Measurements from ENCODE around the gene DENND2D.

DENND2D gene

DNA sequence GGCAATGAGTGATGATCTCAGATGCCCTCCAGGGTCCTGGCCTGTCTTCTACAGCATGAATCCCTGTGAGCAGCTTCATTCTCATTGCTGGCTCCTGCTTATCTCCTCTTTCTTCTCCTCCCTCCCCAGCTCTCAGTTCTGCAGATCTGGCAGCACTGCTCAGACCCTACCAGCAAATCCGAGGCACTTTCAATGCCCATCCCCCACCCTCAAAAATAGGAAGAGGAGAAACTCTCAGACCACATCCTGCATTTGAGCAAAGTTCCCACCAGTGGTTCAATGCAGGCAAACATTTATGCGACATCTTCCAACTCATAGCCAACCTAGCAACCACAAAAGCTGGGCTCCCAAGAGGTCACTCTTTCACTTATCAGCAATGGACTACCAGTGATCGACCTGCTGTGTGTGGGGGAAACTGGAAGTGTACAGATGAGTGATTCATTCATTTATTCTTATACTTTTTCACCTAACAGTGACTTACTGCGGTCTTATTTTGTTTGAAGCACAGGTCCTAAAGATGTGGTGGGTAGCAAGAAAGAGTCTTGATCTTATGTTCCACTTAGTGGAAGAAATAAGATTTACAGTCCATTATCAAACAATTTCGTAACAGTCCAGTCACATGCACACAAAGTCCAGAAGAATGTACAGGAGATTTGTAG is 21.3 kb upstream of the DENND2D start:
- H3K4me3 ChIP-seq (ENCODE audit: low read length): peak overlapping the region; percentile 33
- no peaks in the 10 kb centered on the region for H4K20me1 ChIP-seq (ENCODE audit: insufficient read depth, low read length)
- peak overlapping the region; percentile 71 for H3K4me2 ChIP-seq (ENCODE audit: low read length)
- no peaks in the 10 kb centered on the region; the same call in 1 of the 2 replicates for H3K27me3 ChIP-seq (ENCODE audit: low read depth, low read length)
- 0 out of 2 replicates have a peak overlapping the region, but pooled peaks have one; percentile 20 for H2AFZ ChIP-seq (ENCODE audit: low read depth, low read length)
- H3K9ac ChIP-seq (ENCODE audit: low read length): peak overlapping the region; percentile 12; the same call in 1 of the 2 replicates
- H3K27ac ChIP-seq (ENCODE audit: low read length): peak overlapping the region; percentile 18
- TF ChIP-seq, protein P1, sequence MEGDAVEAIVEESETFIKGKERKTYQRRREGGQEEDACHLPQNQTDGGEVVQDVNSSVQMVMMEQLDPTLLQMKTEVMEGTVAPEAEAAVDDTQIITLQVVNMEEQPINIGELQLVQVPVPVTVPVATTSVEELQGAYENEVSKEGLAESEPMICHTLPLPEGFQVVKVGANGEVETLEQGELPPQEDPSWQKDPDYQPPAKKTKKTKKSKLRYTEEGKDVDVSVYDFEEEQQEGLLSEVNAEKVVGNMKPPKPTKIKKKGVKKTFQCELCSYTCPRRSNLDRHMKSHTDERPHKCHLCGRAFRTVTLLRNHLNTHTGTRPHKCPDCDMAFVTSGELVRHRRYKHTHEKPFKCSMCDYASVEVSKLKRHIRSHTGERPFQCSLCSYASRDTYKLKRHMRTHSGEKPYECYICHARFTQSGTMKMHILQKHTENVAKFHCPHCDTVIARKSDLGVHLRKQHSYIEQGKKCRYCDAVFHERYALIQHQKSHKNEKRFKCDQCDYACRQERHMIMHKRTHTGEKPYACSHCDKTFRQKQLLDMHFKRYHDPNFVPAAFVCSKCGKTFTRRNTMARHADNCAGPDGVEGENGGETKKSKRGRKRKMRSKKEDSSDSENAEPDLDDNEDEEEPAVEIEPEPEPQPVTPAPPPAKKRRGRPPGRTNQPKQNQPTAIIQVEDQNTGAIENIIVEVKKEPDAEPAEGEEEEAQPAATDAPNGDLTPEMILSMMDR (IDR thresholded peaks at IDR 0.05; ENCODE audit: low read depth, low read length): no peak
- TF ChIP-seq EZH2phosphoT487 (IDR thresholded peaks at IDR 0.05; ENCODE audit: low read depth): no peak
- no peaks in the 10 kb centered on the region for H3K36me3 ChIP-seq (replicated peaks; ENCODE audit: low read depth, low read length)
- H3K9me3 ChIP-seq (ENCODE audit: insufficient read depth, low read length): peaks cover 24% of the 10 kb centered on the region; the same call in 1 of the 2 replicates
- H3K79me2 ChIP-seq (ENCODE audit: low read length): no peaks in the 10 kb centered on the region
- peaks cover 53% of the 10 kb centered on the region for H3K4me1 ChIP-seq (ENCODE audit: low read length)

DNA sequence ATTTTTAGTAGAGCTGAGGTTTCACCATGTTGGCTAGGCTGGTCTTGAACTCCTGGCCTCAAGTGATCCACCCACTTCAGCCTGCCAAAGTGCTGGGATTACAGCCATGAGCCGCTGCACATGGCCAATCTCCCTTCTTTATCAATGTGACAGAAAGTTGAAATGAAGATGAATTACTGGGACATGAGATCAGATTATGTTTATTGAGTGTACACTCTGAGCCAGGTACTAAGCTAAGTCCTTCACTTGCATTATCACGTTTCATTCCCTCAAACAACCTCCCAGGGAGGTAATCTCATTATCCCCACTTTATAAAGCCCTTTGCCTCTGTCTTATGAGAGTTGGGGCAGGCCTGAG is 20.8 kb upstream of the DENND2D start:
- no peaks in the 10 kb centered on the region; the same call in 1 of the 2 replicates for H3K27me3 ChIP-seq (ENCODE audit: low read depth, low read length)
- H3K4me3 ChIP-seq (ENCODE audit: low read length): no peak overlapping the region
- H4K20me1 ChIP-seq (ENCODE audit: insufficient read depth, low read length): no peaks in the 10 kb centered on the region
- H3K9ac ChIP-seq (ENCODE audit: low read length): no peak overlapping the region
- H3K4me2 ChIP-seq (ENCODE audit: low read length): peak overlapping the region; percentile 71
- TF ChIP-seq, protein P1 (IDR thresholded peaks at IDR 0.05; ENCODE audit: low read depth, low read length): no peak
- TF ChIP-seq EZH2phosphoT487 (IDR thresholded peaks at IDR 0.05; ENCODE audit: low read depth): no peak
- no peaks in the 10 kb centered on the region for H3K36me3 ChIP-seq (replicated peaks; ENCODE audit: low read depth, low read length)
- H3K9me3 ChIP-seq (ENCODE audit: insufficient read depth, low read length): peaks cover 29% of the 10 kb centered on the region; the same call in 1 of the 2 replicates
- H3K4me1 ChIP-seq (ENCODE audit: low read length): peaks cover 58% of the 10 kb centered on the region
- no peak overlapping the region for H2AFZ ChIP-seq (ENCODE audit: low read depth, low read length)
- 0 out of 2 replicates have a peak overlapping the region, but pooled peaks have one; percentile 18 for H3K27ac ChIP-seq (ENCODE audit: low read length)
- H3K79me2 ChIP-seq (ENCODE audit: low read length): no peaks in the 10 kb centered on the region

DNA sequence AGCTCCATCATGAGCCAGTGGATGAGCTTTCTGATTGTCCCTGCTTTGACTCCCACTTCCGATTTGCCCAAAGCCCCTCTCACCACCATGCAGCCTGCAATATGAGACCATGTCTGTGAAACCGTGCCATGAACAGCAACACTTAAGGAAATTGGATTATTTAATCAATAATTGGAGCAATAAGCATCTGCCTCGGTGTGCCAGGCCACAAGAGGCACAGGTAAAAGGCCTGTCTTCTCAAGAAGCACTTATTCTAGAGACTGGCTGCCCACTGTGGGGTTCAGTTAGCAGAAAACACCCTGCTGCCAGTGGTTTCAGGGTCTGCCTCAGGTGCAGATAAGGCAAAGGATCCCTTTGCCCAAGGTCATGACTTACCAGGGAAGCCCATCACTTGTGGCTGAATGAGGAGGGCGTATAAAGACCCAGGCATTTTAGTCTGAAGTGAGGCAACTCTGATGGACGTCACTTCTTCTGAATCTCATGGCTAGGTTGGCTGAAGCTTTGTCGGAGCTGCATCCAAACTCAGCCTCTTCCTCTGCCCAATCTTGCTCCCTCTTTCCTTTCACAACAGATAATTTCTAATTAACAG is 19.9 kb upstream of the DENND2D start:
- Histone ChIP-seq H2AFZ (ENCODE audit: low read depth, low read length) (no peak overlapping the region), H3K4me3 (ENCODE audit: low read length) (no peak overlapping the region), H3K27ac (ENCODE audit: low read length) (no peak overlapping the region), H3K79me2 (ENCODE audit: low read length) (no peaks in the 10 kb centered on the region), H3K9me3 (ENCODE audit: insufficient read depth, low read length) (peaks cover 29% of the 10 kb centered on the region; the same call in 1 of the 2 replicates), H4K20me1 (ENCODE audit: insufficient read depth, low read length) (no peaks in the 10 kb centered on the region), H3K27me3 (ENCODE audit: low read depth, low read length) (no peaks in the 10 kb centered on the region; the same call in 1 of the 2 replicates), H3K4me1 (ENCODE audit: low read length) (peaks cover 67% of the 10 kb centered on the region), H3K4me2 (ENCODE audit: low read length) (peak overlapping the region; percentile 38), H3K36me3 (replicated peaks; ENCODE audit: low read depth, low read length) (no peaks in the 10 kb centered on the region), H3K9ac (ENCODE audit: low read length) (no peak overlapping the region)
- no peak for TF ChIP-seq EZH2phosphoT487 (IDR thresholded peaks at IDR 0.05; ENCODE audit: low read depth)
- TF ChIP-seq, protein P1 (IDR thresholded peaks at IDR 0.05; ENCODE audit: low read depth, low read length): no peak

DNA sequence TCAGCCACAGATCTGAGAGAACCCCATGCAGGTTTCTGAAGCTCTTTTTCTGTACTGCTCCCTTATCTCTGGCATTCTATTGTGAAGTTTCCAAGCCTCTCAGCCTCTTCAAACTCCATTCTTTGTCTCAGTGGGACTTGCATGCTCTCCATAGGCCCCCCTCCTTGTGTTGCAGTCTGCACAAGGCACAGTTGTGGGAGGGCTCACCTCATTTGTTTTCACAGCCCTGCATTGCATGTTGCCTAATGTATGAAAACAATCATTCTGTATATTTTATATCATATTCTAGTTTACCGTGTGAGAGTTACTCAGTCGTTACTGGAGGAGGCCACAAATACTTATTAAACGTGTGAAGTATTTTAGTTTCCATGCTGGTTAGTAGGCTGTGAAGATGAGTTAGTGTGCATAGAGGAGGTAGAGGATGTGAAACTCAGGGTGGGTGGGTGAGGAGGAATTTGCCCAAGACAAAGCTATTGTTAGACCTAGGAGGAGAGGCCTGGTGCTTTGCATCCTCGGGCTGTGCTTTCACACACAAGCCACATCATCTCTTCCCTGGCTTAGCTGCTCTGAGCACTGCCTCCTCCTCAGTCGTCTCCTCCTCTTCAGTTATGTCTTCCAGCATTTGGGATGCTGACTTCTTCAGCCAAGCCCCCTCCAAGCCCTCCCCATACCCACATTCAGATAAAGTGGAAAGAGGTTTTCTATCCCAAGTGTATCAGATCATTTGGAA is 19.3 kb upstream of the DENND2D start:
- peaks cover 73% of the 10 kb centered on the region for H3K4me1 ChIP-seq (ENCODE audit: low read length)
- H3K4me2 ChIP-seq (ENCODE audit: low read length): peak overlapping the region; percentile 38
- TF ChIP-seq, protein P1 (IDR thresholded peaks at IDR 0.05; ENCODE audit: low read depth, low read length): no peak
- no peak for TF ChIP-seq EZH2phosphoT487 (IDR thresholded peaks at IDR 0.05; ENCODE audit: low read depth)
- peaks cover 30% of the 10 kb centered on the region; the same call in 1 of the 2 replicates for H3K9me3 ChIP-seq (ENCODE audit: insufficient read depth, low read length)
- no peaks in the 10 kb centered on the region for H3K27me3 ChIP-seq (ENCODE audit: low read depth, low read length)
- no peak overlapping the region for H3K4me3 ChIP-seq (ENCODE audit: low read length)
- H3K79me2 ChIP-seq (ENCODE audit: low read length): no peaks in the 10 kb centered on the region
- no peaks in the 10 kb centered on the region for H4K20me1 ChIP-seq (ENCODE audit: insufficient read depth, low read length)
- H3K9ac ChIP-seq (ENCODE audit: low read length): no peak overlapping the region
- H2AFZ ChIP-seq (ENCODE audit: low read depth, low read length): no peak overlapping the region; the same call in 1 of the 2 replicates
- no peaks in the 10 kb centered on the region for H3K36me3 ChIP-seq (replicated peaks; ENCODE audit: low read depth, low read length)
- peak overlapping the region; percentile 27 for H3K27ac ChIP-seq (ENCODE audit: low read length)

All from OCI-LY3 (cell line).